MM.1S (cell line): Measurements from ENCODE around the gene DIP2C.

Experiments
- DNase-seq: peaks from one replicate; pipeline ENCODE4 v3.0.0-alpha.2; 2015
- H2AFZ ChIP-seq: fragments of 300-600 bp; sonication (generic); 2 replicates; pipeline ENCODE4 v1.6.0; 2016; ENCODE audit warnings: antibody characterized with exemption, low read length
- H3F3A ChIP-seq: fragments of 300-600 bp; sonication (generic); 2 replicates; pipeline ENCODE4 v1.6.1; 2016; ENCODE audit warnings: mild to moderate bottlenecking, antibody characterized with exemption, low read length, moderate library complexity, mixed read lengths; ENCODE audit not compliant: insufficient read depth
- H3K27ac ChIP-seq: fragments of 300-600 bp; sonication (generic); 2 replicates; pipeline ENCODE4 v1.5.1; 2016; ENCODE audit warnings: mild to moderate bottlenecking, low read length
- H3K27me3 ChIP-seq: fragments of 300-600 bp; sonication (generic); replicated peaks from 2 replicates; pipeline ENCODE4 v1.6.0; 2016; ENCODE audit warnings: low read length; ENCODE audit not compliant: insufficient read depth
- H3K36me3 ChIP-seq: fragments of 300-600 bp; sonication (generic); replicated peaks from 2 replicates; pipeline ENCODE4 v1.6.1; 2016; ENCODE audit warnings: mild to moderate bottlenecking, low read length, mixed read lengths; ENCODE audit not compliant: insufficient read depth
- H3K4me1 ChIP-seq: fragments of 300-600 bp; sonication (generic); 2 replicates; pipeline ENCODE4 v1.6.1; 2016; ENCODE audit warnings: low read length, mixed read lengths
- H3K4me2 ChIP-seq: fragments of 300-600 bp; sonication (generic); 2 replicates; pipeline ENCODE4 v1.6.0; 2016; ENCODE audit warnings: low read depth, low read length
- H3K4me3 ChIP-seq: fragments of 300-600 bp; sonication (generic); 2 replicates; pipeline ENCODE4 v1.5.1; 2016; ENCODE audit warnings: low read length, mixed read lengths
- H3K79me2 ChIP-seq: fragments of 300-600 bp; sonication (generic); 2 replicates; pipeline ENCODE4 v1.6.1; 2016; ENCODE audit warnings: mixed run types, low read length, mixed read lengths
- H3K9ac ChIP-seq: fragments of 300-600 bp; sonication (generic); 2 replicates; pipeline ENCODE4 v1.6.1; 2016; ENCODE audit warnings: low read length, mixed read lengths
- H3K9me2 ChIP-seq: fragments of 300-600 bp; sonication (generic); replicated peaks from 2 replicates; pipeline ENCODE4 v1.6.1; 2016; ENCODE audit warnings: mild to moderate bottlenecking, low read length, mixed read lengths; ENCODE audit not compliant: insufficient read depth
- H3K9me3 ChIP-seq: fragments of 300-600 bp; sonication (generic); replicated peaks from 2 replicates; pipeline ENCODE4 v1.6.1; 2016; ENCODE audit warnings: mild to moderate bottlenecking, low read length, mixed read lengths; ENCODE audit not compliant: insufficient read depth
- H4K20me1 ChIP-seq: fragments of 300-600 bp; sonication (generic); 2 replicates; pipeline ENCODE4 v1.6.1; 2016; ENCODE audit warnings: mild to moderate bottlenecking, low read length, moderate library complexity, mixed read lengths; ENCODE audit not compliant: insufficient read depth
- CTCF ChIP-seq: fragments of 300-600 bp; sonication (generic); IDR thresholded peaks from 2 replicates; pipeline ENCODE4 v1.5.1; 2016; ENCODE audit warnings: antibody characterized with exemption, low read length, mixed read lengths
- EZH2 ChIP-seq: fragments of 300-600 bp; sonication (generic); optimal IDR thresholded peaks from 2 replicates; pipeline ENCODE3; 2017; ENCODE audit warnings: low read depth, mild to moderate bottlenecking, antibody characterized with exemption, low read length, mixed read lengths
- EZH2phosphoT487 ChIP-seq: fragments of 300-600 bp; sonication (generic); IDR thresholded peaks from 2 replicates; pipeline ENCODE4 v1.6.1; 2018; ENCODE audit warnings: antibody characterized with exemption, low read length

DIP2C gene

DNA sequence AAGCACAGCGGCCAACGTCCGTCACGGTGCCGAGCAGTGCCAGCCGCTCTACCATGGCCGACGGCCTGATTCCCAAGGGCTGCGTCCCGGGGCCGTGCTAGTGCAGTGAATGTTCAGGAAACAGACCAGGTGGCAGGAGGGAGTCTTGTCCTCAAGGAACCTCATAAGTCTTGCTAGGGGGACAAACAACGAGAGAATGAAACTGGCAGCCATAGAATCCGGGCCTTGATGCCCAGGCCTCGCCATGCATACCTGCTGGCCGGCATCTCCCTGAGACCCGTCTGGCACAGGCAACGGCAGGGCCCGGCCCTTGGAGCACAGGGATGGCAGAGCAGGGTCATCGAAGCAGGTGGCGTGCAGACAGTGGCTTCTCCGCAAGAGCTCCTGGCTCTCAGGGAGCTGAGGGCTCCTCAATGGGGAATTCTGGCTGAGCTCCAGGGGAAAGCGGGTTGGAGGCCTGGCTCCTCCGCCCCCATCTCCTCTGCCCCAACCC is 58.8 kb downstream of the DIP2C start:
- Histone ChIP-seq H3K9me3 (no peaks in the 10 kb centered on the region), H3K79me2 (no peaks in the 10 kb centered on the region), H3K27ac (no peak overlapping the region), H3K4me1 (no peaks in the 10 kb centered on the region), H3K4me2 (no peak overlapping the region), H3K27me3 (no peaks in the 10 kb centered on the region), H3F3A (no peaks in the 10 kb centered on the region), H4K20me1 (no peaks in the 10 kb centered on the region), H3K4me3 (no peak overlapping the region), H3K9ac (no peak overlapping the region), H2AFZ (no peak overlapping the region), H3K9me2 (no peaks in the 10 kb centered on the region), H3K36me3 (no peaks in the 10 kb centered on the region)
- no peak for TF ChIP-seq CTCF
- no peak for TF ChIP-seq EZH2phosphoT487
- no peak for TF ChIP-seq EZH2
- DNase-seq, result no peak

DNA sequence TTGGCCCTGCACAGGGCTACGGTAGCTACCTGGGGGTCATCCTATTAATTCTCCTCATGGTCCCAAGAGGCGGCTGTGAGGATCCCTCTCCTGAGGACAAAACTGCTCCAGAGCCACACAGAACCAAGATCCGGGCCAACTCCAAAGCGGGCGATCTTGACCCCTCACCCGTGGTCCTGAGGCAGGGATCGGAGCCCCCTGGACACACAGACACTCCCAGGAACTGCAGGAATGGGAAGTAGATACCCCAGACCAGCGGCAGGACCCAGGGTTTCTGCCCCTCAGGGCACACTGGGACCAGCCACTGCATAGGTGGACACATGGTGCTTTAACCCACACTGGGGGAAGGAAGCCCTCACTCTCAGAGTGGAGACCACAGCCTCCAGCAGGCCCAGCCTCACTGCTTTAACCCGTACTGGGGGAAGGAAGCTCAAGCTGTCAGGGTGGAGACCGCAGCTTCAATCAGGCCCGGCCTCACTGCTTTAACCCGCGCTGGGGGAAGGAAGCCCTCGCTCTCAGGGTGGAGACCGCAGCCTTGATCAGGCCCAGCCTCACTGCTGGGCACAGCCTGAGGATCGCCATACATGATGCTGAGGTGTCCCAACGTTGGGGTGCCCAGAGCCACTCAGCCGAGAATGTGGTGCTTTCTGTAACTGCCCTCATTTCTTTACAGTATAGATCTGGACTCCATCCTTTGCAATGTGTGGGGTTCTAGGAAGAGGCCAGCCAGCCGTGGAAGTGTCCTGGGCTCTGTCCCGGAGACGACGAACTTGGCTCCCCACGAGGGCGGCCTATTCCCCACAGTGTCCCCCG is 60.1 kb downstream of the DIP2C start:
- Histone ChIP-seq H2AFZ (no peak overlapping the region), H3K9me3 (no peaks in the 10 kb centered on the region), H4K20me1 (no peaks in the 10 kb centered on the region), H3K4me1 (no peaks in the 10 kb centered on the region), H3K9ac (no peak overlapping the region), H3F3A (no peaks in the 10 kb centered on the region), H3K27ac (no peak overlapping the region), H3K36me3 (no peaks in the 10 kb centered on the region), H3K79me2 (no peaks in the 10 kb centered on the region), H3K4me2 (no peak overlapping the region), H3K4me3 (no peak overlapping the region), H3K27me3 (no peaks in the 10 kb centered on the region), H3K9me2 (no peaks in the 10 kb centered on the region)
- TF ChIP-seq EZH2phosphoT487, result no peak
- no peak for TF ChIP-seq CTCF
- no peak for TF ChIP-seq EZH2
- no peak for DNase-seq

DNA sequence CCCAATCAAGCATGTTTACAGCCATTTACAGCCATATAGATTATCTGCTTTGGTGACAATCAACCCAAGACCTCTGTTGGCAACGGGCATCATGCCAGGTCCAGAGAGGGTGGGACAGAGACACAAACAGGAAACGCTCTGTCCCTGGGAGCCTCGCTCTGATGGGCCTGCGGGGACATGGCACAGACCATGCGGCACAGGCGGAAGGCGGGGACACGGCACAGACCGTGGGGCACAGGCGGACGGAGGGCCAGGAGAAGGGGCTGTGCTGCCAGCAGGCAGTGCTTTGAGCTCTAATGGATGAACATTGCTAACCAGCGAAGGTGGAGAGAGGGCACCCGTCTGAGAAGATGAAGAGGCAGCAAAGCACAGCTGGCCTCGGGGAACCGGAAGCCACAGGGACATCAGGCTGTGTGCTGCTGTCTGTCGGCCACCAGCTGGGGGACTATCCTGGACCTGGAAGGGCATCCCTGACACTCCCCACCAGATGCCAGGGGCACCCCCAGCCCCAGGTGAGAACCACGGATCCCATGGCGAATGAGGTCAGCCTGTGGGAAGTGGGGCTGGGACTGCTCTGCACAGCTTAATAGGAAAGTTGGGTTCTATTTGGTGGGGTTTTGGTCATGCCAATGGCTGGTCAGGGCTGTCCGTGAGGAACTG is 61.0 kb downstream of the DIP2C start:
- Histone ChIP-seq H3K4me3 (no peak overlapping the region), H2AFZ (no peak overlapping the region), H3K36me3 (no peaks in the 10 kb centered on the region), H3K9me3 (no peaks in the 10 kb centered on the region), H3K4me1 (no peaks in the 10 kb centered on the region), H3K9me2 (no peaks in the 10 kb centered on the region), H3K4me2 (no peak overlapping the region), H3K79me2 (no peaks in the 10 kb centered on the region), H3F3A (no peaks in the 10 kb centered on the region), H3K9ac (no peak overlapping the region), H3K27ac (no peak overlapping the region), H3K27me3 (no peaks in the 10 kb centered on the region), H4K20me1 (no peaks in the 10 kb centered on the region)
- no peak for DNase-seq
- no peak for TF ChIP-seq EZH2phosphoT487
- TF ChIP-seq CTCF, result no peak
- no peak for TF ChIP-seq EZH2
